ENCODE measurements around the gene FGGY. TPM values are rescaled to one million over a fixed set of nuclear protein-coding genes. Genes with fewer than 3 reads are reported as not detected.

FGGY gene
- total and polyA plus RNA-seq, 2 donors (not counting 1 experiment from before 2014, with no cell fraction given), result 6.1 to 38.5 TPM

- DNase-seq, result no peak
- WGBS (ENCODE audit: insufficient coverage), result 83% methylated on average over 1 of the region's 2 CpGs
- Histone ChIP-seq H3K36me3 (replicated peaks in 1 of 2; ENCODE audit: control extremely low read depth in 1 of 2, control insufficient read depth in 1 of 2, extremely low read depth in 1 of 2, insufficient read depth in 2 of 2, low read length in 1 of 2) (no peaks in the 10 kb centered on the region), H4K20me1 (ENCODE audit: control insufficient read depth, insufficient read depth, low read length, poor library complexity, severe bottlenecking) (no peaks in the 10 kb centered on the region), H3K79me2 (ENCODE audit: control insufficient read depth, insufficient read depth, low read length) (no peaks in the 10 kb centered on the region), H3K9ac (ENCODE audit: low read length) (no peak overlapping the region), H3K27ac (ENCODE audit: low read length in 2 of 2) (no peak overlapping the region), H3K4me1 (ENCODE audit: control insufficient read depth in 2 of 2, insufficient read depth in 2 of 2, low read length in 2 of 2) (no peaks in the 10 kb centered on the region), H3K27me3 (replicated peaks in 1 of 4; ENCODE audit: control extremely low read depth in 1 of 4, control insufficient read depth in 3 of 4, insufficient read depth in 4 of 4, low read length in 3 of 4) (no peaks in the 10 kb centered on the region), H2AFZ (ENCODE audit: insufficient read depth, low read depth, low read length, poor library complexity, severe bottlenecking) (no peak overlapping the region), H3K4me3 (ENCODE audit: control extremely low read depth in 1 of 5, extremely low read depth in 1 of 5, insufficient read depth in 1 of 5, low read depth in 2 of 5, low read length in 4 of 5) (no peak overlapping the region), H3K4me2 (replicated peaks; ENCODE audit: low read depth, low read length, poor library complexity, severe bottlenecking) (no peak overlapping the region), H3K9me3 (ENCODE audit: control extremely low read depth in 1 of 3, control insufficient read depth in 2 of 3, insufficient read depth in 1 of 3, low read length in 2 of 3) (no peaks in the 10 kb centered on the region)
- CTCF ChIA-PET, result no interaction called here
- H3K4me3 Mint-ChIP-seq, result no peak overlapping the region
- no peak for TF ChIP-seq EZH2 (IDR thresholded peaks at IDR 0.05; ENCODE audit: borderline replicate concordance, insufficient read depth, low read depth, low read length, poor library complexity, severe bottlenecking)
- TF ChIP-seq, protein P1, sequence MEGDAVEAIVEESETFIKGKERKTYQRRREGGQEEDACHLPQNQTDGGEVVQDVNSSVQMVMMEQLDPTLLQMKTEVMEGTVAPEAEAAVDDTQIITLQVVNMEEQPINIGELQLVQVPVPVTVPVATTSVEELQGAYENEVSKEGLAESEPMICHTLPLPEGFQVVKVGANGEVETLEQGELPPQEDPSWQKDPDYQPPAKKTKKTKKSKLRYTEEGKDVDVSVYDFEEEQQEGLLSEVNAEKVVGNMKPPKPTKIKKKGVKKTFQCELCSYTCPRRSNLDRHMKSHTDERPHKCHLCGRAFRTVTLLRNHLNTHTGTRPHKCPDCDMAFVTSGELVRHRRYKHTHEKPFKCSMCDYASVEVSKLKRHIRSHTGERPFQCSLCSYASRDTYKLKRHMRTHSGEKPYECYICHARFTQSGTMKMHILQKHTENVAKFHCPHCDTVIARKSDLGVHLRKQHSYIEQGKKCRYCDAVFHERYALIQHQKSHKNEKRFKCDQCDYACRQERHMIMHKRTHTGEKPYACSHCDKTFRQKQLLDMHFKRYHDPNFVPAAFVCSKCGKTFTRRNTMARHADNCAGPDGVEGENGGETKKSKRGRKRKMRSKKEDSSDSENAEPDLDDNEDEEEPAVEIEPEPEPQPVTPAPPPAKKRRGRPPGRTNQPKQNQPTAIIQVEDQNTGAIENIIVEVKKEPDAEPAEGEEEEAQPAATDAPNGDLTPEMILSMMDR (IDR thresholded peaks at IDR 0.05), result no peak
- H3K9me3 Mint-ChIP-seq (ENCODE audit: insufficient read depth), result no peaks in the 10 kb centered on the region
- intact Hi-C loops (cut with micrococcal nuclease), result no loop called here
- no peak for ATAC-seq (ENCODE audit: low read depth)
- POLR2A ChIA-PET, result no interaction called here
- no peaks in the 10 kb centered on the region for H3K27me3 Mint-ChIP-seq
- no peak overlapping the region for H3K27ac Mint-ChIP-seq
- no peaks in the 10 kb centered on the region for H3K4me1 Mint-ChIP-seq
Observed at GRCh38 chr1:59653968-59654367, 357.1 kb downstream of the FGGY start.

DNA sequence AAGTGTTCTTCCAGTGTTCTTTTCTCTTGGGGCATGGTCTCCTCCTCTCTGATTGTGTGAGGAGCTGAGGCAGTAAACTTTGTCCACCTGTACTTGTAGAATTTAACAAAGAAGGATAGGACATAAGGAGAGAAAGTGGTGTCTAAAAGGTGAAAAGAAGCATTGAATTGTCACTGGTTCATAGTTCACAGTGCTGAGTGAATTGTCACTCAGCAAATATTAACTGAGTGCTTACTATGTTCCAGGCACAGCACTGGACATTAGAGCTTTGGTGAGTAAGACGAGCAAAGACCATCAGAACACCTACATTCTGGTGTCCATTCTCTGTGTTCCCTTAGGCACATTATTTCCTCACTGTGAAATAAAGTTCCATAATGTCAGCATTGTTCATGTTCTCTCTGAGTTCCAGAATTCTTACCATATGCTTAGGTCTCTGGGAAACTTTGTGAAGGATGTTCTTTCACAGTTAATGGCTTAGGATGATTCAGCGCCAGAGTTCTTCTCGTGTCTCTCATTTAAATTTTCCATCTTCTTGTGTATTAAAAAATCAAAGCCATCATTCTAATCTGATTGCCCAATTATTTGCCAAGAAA is 361.1 kb downstream of the FGGY start:
- no peak overlapping the region for H3K27ac ChIP-seq (ENCODE audit: low read length in 2 of 2)
- H3K4me2 ChIP-seq (replicated peaks; ENCODE audit: low read depth, low read length, poor library complexity, severe bottlenecking), result no peak overlapping the region
- POLR2A ChIA-PET, result no interaction called here
- no peak overlapping the region for H2AFZ ChIP-seq (ENCODE audit: insufficient read depth, low read depth, low read length, poor library complexity, severe bottlenecking)
- no peaks in the 10 kb centered on the region for H3K79me2 ChIP-seq (ENCODE audit: control insufficient read depth, insufficient read depth, low read length)
- H3K9me3 ChIP-seq (ENCODE audit: control extremely low read depth in 1 of 3, control insufficient read depth in 2 of 3, insufficient read depth in 1 of 3, low read length in 2 of 3), result no peaks in the 10 kb centered on the region
- no peak for DNase-seq
- Mint-ChIP-seq H3K27me3 (no peaks in the 10 kb centered on the region), H3K4me3 (no peak overlapping the region), H3K4me1 (no peaks in the 10 kb centered on the region), H3K9me3 (ENCODE audit: insufficient read depth) (no peaks in the 10 kb centered on the region), H3K27ac (no peak overlapping the region)
- 60% methylated on average over 1 of the region's 3 CpGs for WGBS (ENCODE audit: insufficient coverage)
- no peaks in the 10 kb centered on the region for H3K27me3 ChIP-seq (replicated peaks in 1 of 4; ENCODE audit: control extremely low read depth in 1 of 4, control insufficient read depth in 3 of 4, insufficient read depth in 4 of 4, low read length in 3 of 4)
- no peaks in the 10 kb centered on the region for H4K20me1 ChIP-seq (ENCODE audit: control insufficient read depth, insufficient read depth, low read length, poor library complexity, severe bottlenecking)
- TF ChIP-seq, protein P1 (IDR thresholded peaks at IDR 0.05), result no peak
- TF ChIP-seq EZH2 (IDR thresholded peaks at IDR 0.05; ENCODE audit: borderline replicate concordance, insufficient read depth, low read depth, low read length, poor library complexity, severe bottlenecking), result no peak
- no peak overlapping the region for H3K4me3 ChIP-seq (ENCODE audit: control extremely low read depth in 1 of 5, extremely low read depth in 1 of 5, insufficient read depth in 1 of 5, low read depth in 2 of 5, low read length in 4 of 5)
- no peaks in the 10 kb centered on the region for H3K4me1 ChIP-seq (ENCODE audit: control insufficient read depth in 2 of 2, insufficient read depth in 2 of 2, low read length in 2 of 2)
- H3K36me3 ChIP-seq (replicated peaks in 1 of 2; ENCODE audit: control extremely low read depth in 1 of 2, control insufficient read depth in 1 of 2, extremely low read depth in 1 of 2, insufficient read depth in 2 of 2, low read length in 1 of 2), result peaks cover 0 to 3% of the 10 kb centered on the region in 2 experiments
- intact Hi-C loops (cut with micrococcal nuclease), result no loop called here
- CTCF ChIA-PET, result no interaction called here
- no peak for ATAC-seq (ENCODE audit: low read depth)
- no peak overlapping the region for H3K9ac ChIP-seq (ENCODE audit: low read length)
